ENCODE results near the gene CAV1. TPM values are rescaled to one million over a fixed set of nuclear protein-coding genes. Genes with fewer than 3 reads are reported as not detected.
A peak's percentile ranks its signal among the peaks of the same experiment; 100 is the strongest.

CAV1 gene
- total and polyA plus RNA-seq, 2 of the 4 experiments (the other 2 are of a cell fraction) = 1,592 to 1,808 TPM

- H3K79me1 ChIP-seq (ENCODE audit: low read depth in 1 of 2, low read length in 2 of 2) = peaks cover 0 to 7% of the 10 kb centered on the region in 2 experiments; a peak in 2 of 4 replicates
- BruUV-seq (replicated peaks) = no TSS peak
- H3K27me3 ChIP-seq (ENCODE audit: control insufficient read depth, insufficient read depth, low read length) = no peaks in the 10 kb centered on the region
- H3K9me1 ChIP-seq (ENCODE audit: insufficient read depth, low read length) = peaks cover 8% of the 10 kb centered on the region; the same call in 1 of the 2 replicates
- H3K9ac ChIP-seq (ENCODE audit: low read depth, low read length) = peak overlapping the region; percentile 45
- peak overlapping the region; percentile 95 for H3K4me2 ChIP-seq (ENCODE audit: low read depth, low read length)
- peak overlapping the region; percentile 82 for H3K4ac ChIP-seq (ENCODE audit: low read depth, low read length)
- H3K9me3 ChIP-seq (ENCODE audit: control insufficient read depth, insufficient read depth, low read length) = no peaks in the 10 kb centered on the region
- H2AK9ac ChIP-seq (replicated peaks; ENCODE audit: low read depth, low read length, poor library complexity) = no peak overlapping the region
- no peak overlapping the region for H3K56ac ChIP-seq (ENCODE audit: extremely low read depth, insufficient read depth, low read length)
- ATAC-seq (ENCODE audit: low read depth) (no peak), DNase-seq (no peak)
- H3K4me1 ChIP-seq (ENCODE audit: control insufficient read depth, insufficient read depth, low read length) = peaks cover 9% of the 10 kb centered on the region
- H4K8ac ChIP-seq (ENCODE audit: low read depth in 2 of 2, low read length in 2 of 2) = peak overlapping the region in 1 of 2 experiments; percentile 71; a peak in 2 of 4 replicates
- in situ Hi-C loops (cut with MboI; ENCODE audit: low sequenced_read_pairs) (loop anchor here (5.0 to 10.0 kb wide), 2 partner anchors 220 to 418 kb away; no protein-coding TSS in a partner anchor), dilution Hi-C loops (cut with HindIII; ENCODE audit: low sequenced_read_pairs, unreplicated experiment) (no loop called here), intact Hi-C loops (cut with micrococcal nuclease) (loop anchor here (5.0 kb wide), 1 partner anchor 80 kb away; the partner anchor contains the start of gene MET)
- peak overlapping the region; percentile 73 for H2BK5ac ChIP-seq (ENCODE audit: low read depth, low read length, poor library complexity, severe bottlenecking)
- H3K27ac ChIP-seq (ENCODE audit: insufficient read depth, low read length) = peak overlapping the region; percentile 66
- POLR2A ChIA-PET (ENCODE audit: unreplicated experiment) = no interaction called here
- no peaks in the 10 kb centered on the region for H3K36me3 ChIP-seq (ENCODE audit: control insufficient read depth, insufficient read depth, low read length)
- H4K91ac ChIP-seq (ENCODE audit: insufficient read depth, low read depth, low read length) = peak overlapping the region; percentile 86; the same call in 1 of the 2 replicates
- H3K4me3 ChIP-seq (ENCODE audit: insufficient read depth, low read depth, low read length) = peak overlapping the region; percentile 62; the same call in 1 of the 2 replicates
- peak overlapping the region; percentile 75 for H3K23ac ChIP-seq (ENCODE audit: low read depth, low read length)
- 79% methylated on average over 2 of the region's 8 CpGs; no CpG with 5 or more reads in 1 of the 2 experiments for WGBS, 2 experiments (ENCODE audit: extremely low coverage in 2 of 2, insufficient read length in 1 of 2)
- H4K20me1 ChIP-seq (ENCODE audit: insufficient read depth, low read length) = no peaks in the 10 kb centered on the region
- TF ChIP-seq CHD1 (IDR thresholded peaks at IDR 0.05; ENCODE audit: low read depth, low read length) (no peak), MXI1 (IDR thresholded peaks at IDR 0.05; ENCODE audit: borderline replicate concordance, low read depth, low read length) (no peak), MAFK (IDR thresholded peaks at IDR 0.05; ENCODE audit: low read depth, low read length) (no peak), BHLHE40 (IDR thresholded peaks at IDR 0.05; ENCODE audit: low read depth, low read length) (no peak), CTCF (conservative IDR thresholded peaks at IDR 0.05; ENCODE audit: low read depth, low read length) (no peak), SMC3 (IDR thresholded peaks at IDR 0.05; ENCODE audit: low read depth, low read length) (no peak), RFX5 (IDR thresholded peaks at IDR 0.05; ENCODE audit: low read depth, low read length) (no peak), NFE2L2 (IDR thresholded peaks at IDR 0.05; ENCODE audit: low read depth, low read length) (no peak), FOS (IDR thresholded peaks at IDR 0.05; ENCODE audit: low read depth, low read length) (no peak), CEBPB (IDR thresholded peaks at IDR 0.05; ENCODE audit: low read depth, low read length) (no peak), RCOR1 (IDR thresholded peaks at IDR 0.05; ENCODE audit: insufficient replicate concordance, low read length) (no peak), USF2 (IDR thresholded peaks at IDR 0.05; ENCODE audit: low read depth, low read length) (no peak), POLR2A (IDR thresholded peaks at IDR 0.05; ENCODE audit: low read depth, low read length) (no peak)
- peak overlapping the region; percentile 7 for H3K18ac ChIP-seq (ENCODE audit: low read depth, low read length)
- H2BK20ac ChIP-seq (ENCODE audit: low read depth, low read length) = peak overlapping the region; percentile 72
- H4K5ac ChIP-seq (ENCODE audit: low read depth, low read length) = peak overlapping the region; percentile 6
- peak overlapping the region; percentile 76; the same call in 1 of the 2 replicates for H2AK5ac ChIP-seq (ENCODE audit: low read depth, low read length)
- H2BK15ac ChIP-seq (ENCODE audit: low read depth, low read length) = peak overlapping the region; percentile 76; the same call in 1 of the 3 replicates
- CTCF ChIA-PET = interaction anchor here (0.6 to 2.6 kb wide), 13 partner anchors 9 to 419 kb away, joined by 3 to 11 read pairs (median 5); no protein-coding TSS in a partner anchor
- H2AFZ ChIP-seq (replicated peaks; ENCODE audit: low read length, poor library complexity) = peak overlapping the region; percentile 92
- H3K14ac ChIP-seq (replicated peaks; ENCODE audit: low read depth, low read length) = peak overlapping the region; percentile 90
- peak overlapping the region; percentile 72 for H2BK120ac ChIP-seq (ENCODE audit: low read depth, low read length)
These were observed 67.6 kb downstream of the CAV1 start for GRCh38 chr7:116592445-116592844.
